ENCODE measurements around the gene CDH23. TPM values are rescaled to one million over a fixed set of nuclear protein-coding genes. Genes with fewer than 3 reads are reported as not detected.

CDH23 gene
- total RNA-seq, 1 experiment from 2014 or later = 2.9 TPM

DNA sequence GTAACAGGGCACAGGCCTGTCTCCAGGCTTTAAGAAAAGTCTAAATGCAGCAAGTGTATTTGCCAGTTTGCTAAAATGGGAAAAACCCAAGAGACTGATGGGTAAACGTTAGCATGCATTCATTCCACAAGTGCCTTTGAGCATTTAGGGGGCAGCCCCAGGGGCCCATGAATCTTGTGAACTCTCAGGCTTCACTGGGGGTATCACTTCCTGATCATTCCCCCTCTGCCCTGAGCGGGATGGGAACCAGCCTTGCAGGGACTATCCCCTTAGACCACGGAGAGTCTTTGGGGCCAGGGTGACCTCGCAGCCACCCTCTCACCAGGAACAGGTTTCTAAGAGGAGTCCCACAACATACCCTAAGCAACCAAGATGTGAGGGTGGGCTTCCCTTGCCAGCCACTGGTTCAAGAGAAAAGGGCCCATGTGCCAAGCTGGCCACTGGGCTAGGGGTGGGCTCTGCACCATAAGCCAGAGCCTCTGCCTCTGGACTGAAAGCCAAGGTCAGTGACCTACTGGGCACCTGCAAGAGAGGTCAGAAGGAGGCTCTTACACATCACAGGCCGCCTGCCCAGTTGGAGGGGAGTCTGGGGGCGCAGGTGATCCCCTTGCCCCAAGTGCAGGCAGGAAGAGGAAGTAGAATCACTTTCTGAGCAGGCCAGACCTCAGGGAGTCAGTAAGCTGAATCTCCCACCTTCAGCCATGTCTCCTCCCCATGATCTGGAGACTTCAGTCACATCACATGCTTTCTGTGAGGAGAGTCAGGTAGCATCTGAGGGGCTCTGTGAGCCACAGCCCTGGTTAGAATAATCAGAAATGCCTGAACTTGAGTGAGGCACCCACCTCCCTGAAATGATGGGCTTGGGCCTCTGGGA is 247.8 kb downstream of the CDH23 start (continued):
- no peak for TF ChIP-seq JUN (CRISPR knock-in tag; IDR thresholded peaks at IDR 0.05)
- TF ChIP-seq, protein P1, sequence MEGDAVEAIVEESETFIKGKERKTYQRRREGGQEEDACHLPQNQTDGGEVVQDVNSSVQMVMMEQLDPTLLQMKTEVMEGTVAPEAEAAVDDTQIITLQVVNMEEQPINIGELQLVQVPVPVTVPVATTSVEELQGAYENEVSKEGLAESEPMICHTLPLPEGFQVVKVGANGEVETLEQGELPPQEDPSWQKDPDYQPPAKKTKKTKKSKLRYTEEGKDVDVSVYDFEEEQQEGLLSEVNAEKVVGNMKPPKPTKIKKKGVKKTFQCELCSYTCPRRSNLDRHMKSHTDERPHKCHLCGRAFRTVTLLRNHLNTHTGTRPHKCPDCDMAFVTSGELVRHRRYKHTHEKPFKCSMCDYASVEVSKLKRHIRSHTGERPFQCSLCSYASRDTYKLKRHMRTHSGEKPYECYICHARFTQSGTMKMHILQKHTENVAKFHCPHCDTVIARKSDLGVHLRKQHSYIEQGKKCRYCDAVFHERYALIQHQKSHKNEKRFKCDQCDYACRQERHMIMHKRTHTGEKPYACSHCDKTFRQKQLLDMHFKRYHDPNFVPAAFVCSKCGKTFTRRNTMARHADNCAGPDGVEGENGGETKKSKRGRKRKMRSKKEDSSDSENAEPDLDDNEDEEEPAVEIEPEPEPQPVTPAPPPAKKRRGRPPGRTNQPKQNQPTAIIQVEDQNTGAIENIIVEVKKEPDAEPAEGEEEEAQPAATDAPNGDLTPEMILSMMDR (IDR thresholded peaks at IDR 0.05) = no peak
- TF ChIP-seq, protein P2, sequence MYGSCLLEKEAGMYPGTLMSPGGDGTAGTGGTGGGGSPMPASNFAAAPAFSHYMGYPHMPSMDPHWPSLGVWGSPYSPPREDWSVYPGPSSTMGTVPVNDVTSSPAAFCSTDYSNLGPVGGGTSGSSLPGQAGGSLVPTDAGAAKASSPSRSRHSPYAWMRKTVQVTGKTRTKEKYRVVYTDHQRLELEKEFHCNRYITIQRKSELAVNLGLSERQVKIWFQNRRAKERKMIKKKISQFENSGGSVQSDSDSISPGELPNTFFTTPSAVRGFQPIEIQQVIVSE (CRISPR knock-in tag; IDR thresholded peaks at IDR 0.05; ENCODE audit: borderline replicate concordance) = no peak
- no peak for TF ChIP-seq MYBL2 (CRISPR knock-in tag; IDR thresholded peaks at IDR 0.05)
- TF ChIP-seq, protein P3, sequence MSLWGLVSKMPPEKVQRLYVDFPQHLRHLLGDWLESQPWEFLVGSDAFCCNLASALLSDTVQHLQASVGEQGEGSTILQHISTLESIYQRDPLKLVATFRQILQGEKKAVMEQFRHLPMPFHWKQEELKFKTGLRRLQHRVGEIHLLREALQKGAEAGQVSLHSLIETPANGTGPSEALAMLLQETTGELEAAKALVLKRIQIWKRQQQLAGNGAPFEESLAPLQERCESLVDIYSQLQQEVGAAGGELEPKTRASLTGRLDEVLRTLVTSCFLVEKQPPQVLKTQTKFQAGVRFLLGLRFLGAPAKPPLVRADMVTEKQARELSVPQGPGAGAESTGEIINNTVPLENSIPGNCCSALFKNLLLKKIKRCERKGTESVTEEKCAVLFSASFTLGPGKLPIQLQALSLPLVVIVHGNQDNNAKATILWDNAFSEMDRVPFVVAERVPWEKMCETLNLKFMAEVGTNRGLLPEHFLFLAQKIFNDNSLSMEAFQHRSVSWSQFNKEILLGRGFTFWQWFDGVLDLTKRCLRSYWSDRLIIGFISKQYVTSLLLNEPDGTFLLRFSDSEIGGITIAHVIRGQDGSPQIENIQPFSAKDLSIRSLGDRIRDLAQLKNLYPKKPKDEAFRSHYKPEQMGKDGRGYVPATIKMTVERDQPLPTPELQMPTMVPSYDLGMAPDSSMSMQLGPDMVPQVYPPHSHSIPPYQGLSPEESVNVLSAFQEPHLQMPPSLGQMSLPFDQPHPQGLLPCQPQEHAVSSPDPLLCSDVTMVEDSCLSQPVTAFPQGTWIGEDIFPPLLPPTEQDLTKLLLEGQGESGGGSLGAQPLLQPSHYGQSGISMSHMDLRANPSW (CRISPR knock-in tag; conservative IDR thresholded peaks at IDR 0.05; ENCODE audit: low read depth) = no peak
- TF ChIP-seq, protein P4, sequence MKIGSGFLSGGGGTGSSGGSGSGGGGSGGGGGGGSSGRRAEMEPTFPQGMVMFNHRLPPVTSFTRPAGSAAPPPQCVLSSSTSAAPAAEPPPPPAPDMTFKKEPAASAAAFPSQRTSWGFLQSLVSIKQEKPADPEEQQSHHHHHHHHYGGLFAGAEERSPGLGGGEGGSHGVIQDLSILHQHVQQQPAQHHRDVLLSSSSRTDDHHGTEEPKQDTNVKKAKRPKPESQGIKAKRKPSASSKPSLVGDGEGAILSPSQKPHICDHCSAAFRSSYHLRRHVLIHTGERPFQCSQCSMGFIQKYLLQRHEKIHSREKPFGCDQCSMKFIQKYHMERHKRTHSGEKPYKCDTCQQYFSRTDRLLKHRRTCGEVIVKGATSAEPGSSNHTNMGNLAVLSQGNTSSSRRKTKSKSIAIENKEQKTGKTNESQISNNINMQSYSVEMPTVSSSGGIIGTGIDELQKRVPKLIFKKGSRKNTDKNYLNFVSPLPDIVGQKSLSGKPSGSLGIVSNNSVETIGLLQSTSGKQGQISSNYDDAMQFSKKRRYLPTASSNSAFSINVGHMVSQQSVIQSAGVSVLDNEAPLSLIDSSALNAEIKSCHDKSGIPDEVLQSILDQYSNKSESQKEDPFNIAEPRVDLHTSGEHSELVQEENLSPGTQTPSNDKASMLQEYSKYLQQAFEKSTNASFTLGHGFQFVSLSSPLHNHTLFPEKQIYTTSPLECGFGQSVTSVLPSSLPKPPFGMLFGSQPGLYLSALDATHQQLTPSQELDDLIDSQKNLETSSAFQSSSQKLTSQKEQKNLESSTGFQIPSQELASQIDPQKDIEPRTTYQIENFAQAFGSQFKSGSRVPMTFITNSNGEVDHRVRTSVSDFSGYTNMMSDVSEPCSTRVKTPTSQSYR (CRISPR knock-in tag; IDR thresholded peaks at IDR 0.05) = no peak

DNA sequence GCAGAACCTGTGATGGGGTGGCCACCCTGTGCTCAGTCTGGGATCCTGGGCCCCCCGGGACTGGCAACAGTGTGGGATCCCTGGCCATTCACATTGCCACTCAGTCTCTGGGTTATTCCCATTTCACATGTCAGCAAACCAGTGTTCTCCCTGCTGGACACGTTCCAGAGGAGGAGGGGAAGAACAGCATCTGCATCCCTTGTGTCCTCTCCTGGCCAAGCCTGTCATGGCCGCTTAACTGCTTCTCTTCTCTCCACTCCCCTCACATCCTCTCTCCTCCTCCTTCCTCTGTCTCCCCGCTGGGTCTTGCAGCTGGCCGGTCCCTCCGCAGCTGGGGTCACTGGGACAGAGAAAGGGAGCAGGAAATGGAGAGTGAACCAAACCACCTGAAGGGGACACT is 248.5 kb downstream of the CDH23 start:
- no peak overlapping the region for H3K27ac Mint-ChIP-seq
- TF ChIP-seq TCF7 (CRISPR knock-in tag; IDR thresholded peaks at IDR 0.05; ENCODE audit: low read depth) = no peak
- TF ChIP-seq, protein P5, sequence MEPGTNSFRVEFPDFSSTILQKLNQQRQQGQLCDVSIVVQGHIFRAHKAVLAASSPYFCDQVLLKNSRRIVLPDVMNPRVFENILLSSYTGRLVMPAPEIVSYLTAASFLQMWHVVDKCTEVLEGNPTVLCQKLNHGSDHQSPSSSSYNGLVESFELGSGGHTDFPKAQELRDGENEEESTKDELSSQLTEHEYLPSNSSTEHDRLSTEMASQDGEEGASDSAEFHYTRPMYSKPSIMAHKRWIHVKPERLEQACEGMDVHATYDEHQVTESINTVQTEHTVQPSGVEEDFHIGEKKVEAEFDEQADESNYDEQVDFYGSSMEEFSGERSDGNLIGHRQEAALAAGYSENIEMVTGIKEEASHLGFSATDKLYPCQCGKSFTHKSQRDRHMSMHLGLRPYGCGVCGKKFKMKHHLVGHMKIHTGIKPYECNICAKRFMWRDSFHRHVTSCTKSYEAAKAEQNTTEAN (CRISPR knock-in tag; IDR thresholded peaks at IDR 0.05) = no peak
- TF ChIP-seq NR3C1 (CRISPR knock-in tag; conservative IDR thresholded peaks at IDR 0.05; ENCODE audit: low read depth) = no peak
- no peak for TF ChIP-seq NR2C2 (CRISPR knock-in tag; IDR thresholded peaks at IDR 0.05)
- no peak for TF ChIP-seq SMAD4 (CRISPR knock-in tag; IDR thresholded peaks at IDR 0.05)
- no peak for TF ChIP-seq ZNF317 (CRISPR knock-in tag; IDR thresholded peaks at IDR 0.05; ENCODE audit: borderline replicate concordance, low read depth)
- TF ChIP-seq ZNF232 (CRISPR knock-in tag; IDR thresholded peaks at IDR 0.05) = no peak
- TF ChIP-seq ZNF219 (CRISPR knock-in tag; IDR thresholded peaks at IDR 0.05; ENCODE audit: borderline replicate concordance) = no peak
- peaks cover 54% of the 10 kb centered on the region for H3K4me1 Mint-ChIP-seq
- no peak overlapping the region for H3K4me3 Mint-ChIP-seq
- POLR2A ChIA-PET = no interaction called here
- peaks cover 6% of the 10 kb centered on the region for H3K27me3 Mint-ChIP-seq (ENCODE audit: low read depth)
- ATAC-seq (no peak), DNase-seq (ENCODE audit: low spot score) (no peak)
- H3K36me3 Mint-ChIP-seq = no peaks in the 10 kb centered on the region
- CTCF ChIA-PET = interaction anchor here (0.8 to 7.1 kb wide), 4 partner anchors 24 to 331 kb away, joined by 3 to 49 read pairs (median 4); no protein-coding TSS in a partner anchor
- H3K9me3 Mint-ChIP-seq = no peaks in the 10 kb centered on the region

Measured in WTC11 (cell line).